NCI-H2196 treated with DMSO at 0.1 percent for 48 hours (cell line): ENCODE results near the gene PLPP1.

Experiments used
- DNase-seq: peaks from one replicate; lab custom pipeline; 2025; ENCODE audit not compliant: unreplicated experiment; lab: John Stamatoyannopoulos, UW

PLPP1 gene

GRCh38 chr5:55534436-55535198 lies at the start of gene PLPP1:
PLPP1 (minus strand) TSS chr5:55534964; CDS start chr5:55534629, 335 bp downstream.
- peak; percentile 52 for DNase-seq

- no peak for DNase-seq
Observed at GRCh38 chr5:55583578-55583977, 48.8 kb upstream of the PLPP1 start.

- DNase-seq: no peak
Observed at GRCh38 chr5:55582256-55582655, 47.5 kb upstream of the PLPP1 start.

GRCh38 chr5:55580042-55580441 lies 45.3 kb upstream of the PLPP1 start:
- no peak for DNase-seq

GRCh38 chr5:55578771-55579170 lies 44.0 kb upstream of the PLPP1 start:
- DNase-seq: no peak

- DNase-seq: no peak
Observed at GRCh38 chr5:55577353-55578060, 42.7 kb upstream of the PLPP1 start.

- no peak for DNase-seq
Observed at GRCh38 chr5:55576661-55577060, 41.9 kb upstream of the PLPP1 start.

- DNase-seq: no peak
Observed at GRCh38 chr5:55575815-55576583, 41.2 kb upstream of the PLPP1 start.

GRCh38 chr5:55572600-55572999 lies 37.8 kb upstream of the PLPP1 start:
- DNase-seq: no peak

- DNase-seq: no peak
Observed at GRCh38 chr5:55572020-55572419, 37.3 kb upstream of the PLPP1 start.

GRCh38 chr5:55570570-55570969 lies 35.8 kb upstream of the PLPP1 start:
- DNase-seq: no peak

- DNase-seq: no peak
Observed at GRCh38 chr5:55570026-55570425, 35.3 kb upstream of the PLPP1 start.

- DNase-seq: no peak
Observed at GRCh38 chr5:55569513-55569865, 34.7 kb upstream of the PLPP1 start.

GRCh38 chr5:55568654-55569512 lies 34.1 kb upstream of the PLPP1 start:
- DNase-seq: no peak

- DNase-seq: no peak
Observed at GRCh38 chr5:55564721-55565120, 30.0 kb upstream of the PLPP1 start.

- DNase-seq: no peak
Observed at GRCh38 chr5:55558484-55558883, 23.7 kb upstream of the PLPP1 start.

- no peak for DNase-seq
Observed at GRCh38 chr5:55557123-55557522, 22.4 kb upstream of the PLPP1 start.

- no peak for DNase-seq
Observed at GRCh38 chr5:55554585-55555202, 19.9 kb upstream of the PLPP1 start.

GRCh38 chr5:55551904-55552303 lies 17.1 kb upstream of the PLPP1 start:
- no peak for DNase-seq

GRCh38 chr5:55551358-55551757 lies 16.6 kb upstream of the PLPP1 start:
- no peak for DNase-seq
